Measurements from ENCODE around the gene CARD6. TPM values are rescaled to one million over a fixed set of nuclear protein-coding genes. Genes with fewer than 3 reads are reported as not detected.
A peak's percentile ranks its signal among the peaks of the same experiment; 100 is the strongest.

The CARD6 gene
- total and polyA plus RNA-seq, 2 of the 13 experiments (the other 11 are each of a cell fraction or from before 2014, with no cell fraction given) = 0.33 to 1.4 TPM

DNA sequence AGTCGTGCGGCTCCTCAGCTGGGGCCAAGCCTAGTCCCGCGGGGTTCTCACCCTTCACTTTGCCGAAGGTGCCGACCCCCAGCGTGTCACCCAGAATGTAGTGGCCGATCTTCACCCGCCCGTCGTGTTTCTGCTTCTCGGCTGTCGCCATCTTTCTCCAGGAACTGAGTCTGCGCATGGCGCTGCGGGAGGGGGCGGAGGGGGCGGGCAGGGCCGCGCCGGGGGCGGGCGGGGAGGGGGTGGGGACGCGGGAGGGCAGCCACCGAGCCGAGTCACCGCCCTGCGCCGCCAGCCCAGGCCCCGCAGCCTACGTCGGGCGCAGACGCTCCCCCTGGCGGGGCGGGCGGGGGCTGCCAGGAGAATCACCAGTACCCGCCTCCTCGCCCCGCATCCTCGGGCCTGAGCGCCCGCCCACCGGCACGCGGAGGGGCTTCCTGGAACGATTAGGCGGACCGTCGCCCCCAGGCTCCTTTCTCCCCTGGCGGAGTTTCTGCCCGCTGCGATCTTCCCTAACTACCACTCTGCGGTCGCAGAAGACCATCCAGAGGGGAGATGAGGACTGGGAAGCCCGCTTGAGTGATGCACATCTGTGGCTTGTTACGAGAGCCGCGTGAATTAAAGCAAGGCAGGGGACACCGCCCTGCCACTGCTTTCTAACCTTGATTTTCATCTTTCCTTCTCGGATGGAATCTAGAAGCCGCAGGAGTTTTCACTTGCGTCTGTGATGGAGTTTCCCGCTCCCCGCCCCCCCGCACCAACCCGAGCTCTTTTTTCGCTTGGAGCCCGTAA is 43.0 kb upstream of the CARD6 start, which contains the start of gene PRKAA1 (continued):
- TF ChIP-seq ZNF609 (CRISPR knock-in tag; IDR thresholded peaks at IDR 0.05; ENCODE audit: borderline replicate concordance) = no peak
- TF ChIP-seq MYC (CRISPR knock-in tag; IDR thresholded peaks at IDR 0.05; ENCODE audit: borderline replicate concordance) = peak; percentile 60; the same call in 1 of the 2 replicates
- no peak for TF ChIP-seq CHCHD3 (CRISPR knock-in tag; IDR thresholded peaks at IDR 0.05)
- no peak for TF ChIP-seq ZNF343 (CRISPR knock-in tag; IDR thresholded peaks at IDR 0.05)
- no peak for TF ChIP-seq GATA4 (IDR thresholded peaks at IDR 0.05; ENCODE audit: borderline replicate concordance, low read depth)
- no peak for TF ChIP-seq ELK4 (CRISPR knock-in tag; IDR thresholded peaks at IDR 0.05; ENCODE audit: borderline replicate concordance)
- 0 out of 2 replicates have a peak, but pooled peaks have one; percentile 21 for TF ChIP-seq HMG20A (CRISPR knock-in tag; IDR thresholded peaks at IDR 0.05; ENCODE audit: borderline replicate concordance)
- TF ChIP-seq NFE2 (CRISPR knock-in tag; IDR thresholded peaks at IDR 0.05) = no peak
- peak; percentile 51; the same call in 1 of the 2 replicates for TF ChIP-seq KAT7 (CRISPR knock-in tag; IDR thresholded peaks at IDR 0.05; ENCODE audit: borderline replicate concordance)
- TF ChIP-seq JARID2 (CRISPR knock-in tag; IDR thresholded peaks at IDR 0.05; ENCODE audit: insufficient replicate concordance) = no peak
- TF ChIP-seq HOXD1 (CRISPR knock-in tag; IDR thresholded peaks at IDR 0.05) = no peak
- TF ChIP-seq NCOA5 (CRISPR knock-in tag; IDR thresholded peaks at IDR 0.05) = no peak
- peak; percentile 63; the same call in 1 of the 2 replicates for TF ChIP-seq ZSCAN9 (CRISPR knock-in tag; IDR thresholded peaks at IDR 0.05; ENCODE audit: borderline replicate concordance)
- TF ChIP-seq, protein P1, sequence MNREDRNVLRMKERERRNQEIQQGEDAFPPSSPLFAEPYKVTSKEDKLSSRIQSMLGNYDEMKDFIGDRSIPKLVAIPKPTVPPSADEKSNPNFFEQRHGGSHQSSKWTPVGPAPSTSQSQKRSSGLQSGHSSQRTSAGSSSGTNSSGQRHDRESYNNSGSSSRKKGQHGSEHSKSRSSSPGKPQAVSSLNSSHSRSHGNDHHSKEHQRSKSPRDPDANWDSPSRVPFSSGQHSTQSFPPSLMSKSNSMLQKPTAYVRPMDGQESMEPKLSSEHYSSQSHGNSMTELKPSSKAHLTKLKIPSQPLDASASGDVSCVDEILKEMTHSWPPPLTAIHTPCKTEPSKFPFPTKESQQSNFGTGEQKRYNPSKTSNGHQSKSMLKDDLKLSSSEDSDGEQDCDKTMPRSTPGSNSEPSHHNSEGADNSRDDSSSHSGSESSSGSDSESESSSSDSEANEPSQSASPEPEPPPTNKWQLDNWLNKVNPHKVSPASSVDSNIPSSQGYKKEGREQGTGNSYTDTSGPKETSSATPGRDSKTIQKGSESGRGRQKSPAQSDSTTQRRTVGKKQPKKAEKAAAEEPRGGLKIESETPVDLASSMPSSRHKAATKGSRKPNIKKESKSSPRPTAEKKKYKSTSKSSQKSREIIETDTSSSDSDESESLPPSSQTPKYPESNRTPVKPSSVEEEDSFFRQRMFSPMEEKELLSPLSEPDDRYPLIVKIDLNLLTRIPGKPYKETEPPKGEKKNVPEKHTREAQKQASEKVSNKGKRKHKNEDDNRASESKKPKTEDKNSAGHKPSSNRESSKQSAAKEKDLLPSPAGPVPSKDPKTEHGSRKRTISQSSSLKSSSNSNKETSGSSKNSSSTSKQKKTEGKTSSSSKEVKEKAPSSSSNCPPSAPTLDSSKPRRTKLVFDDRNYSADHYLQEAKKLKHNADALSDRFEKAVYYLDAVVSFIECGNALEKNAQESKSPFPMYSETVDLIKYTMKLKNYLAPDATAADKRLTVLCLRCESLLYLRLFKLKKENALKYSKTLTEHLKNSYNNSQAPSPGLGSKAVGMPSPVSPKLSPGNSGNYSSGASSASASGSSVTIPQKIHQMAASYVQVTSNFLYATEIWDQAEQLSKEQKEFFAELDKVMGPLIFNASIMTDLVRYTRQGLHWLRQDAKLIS (CRISPR knock-in tag; IDR thresholded peaks at IDR 0.05) = 0 out of 2 replicates have a peak, but pooled peaks have one; percentile 38
- TF ChIP-seq NFIB (CRISPR knock-in tag; IDR thresholded peaks at IDR 0.05; ENCODE audit: borderline replicate concordance) = no peak
- TF ChIP-seq, protein P2, sequence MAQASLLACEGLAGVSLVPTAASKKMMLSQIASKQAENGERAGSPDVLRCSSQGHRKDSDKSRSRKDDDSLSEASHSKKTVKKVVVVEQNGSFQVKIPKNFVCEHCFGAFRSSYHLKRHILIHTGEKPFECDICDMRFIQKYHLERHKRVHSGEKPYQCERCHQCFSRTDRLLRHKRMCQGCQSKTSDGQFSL (CRISPR knock-in tag; IDR thresholded peaks at IDR 0.05) = no peak; the same call in 1 of the 2 replicates
- no peak for TF ChIP-seq ZNF460 (CRISPR knock-in tag; IDR thresholded peaks at IDR 0.05; ENCODE audit: borderline replicate concordance)
- no peak for TF ChIP-seq ZNF570 (CRISPR knock-in tag; IDR thresholded peaks at IDR 0.05; ENCODE audit: borderline replicate concordance)
- TF ChIP-seq SOX5 (CRISPR knock-in tag; IDR thresholded peaks at IDR 0.05; ENCODE audit: borderline replicate concordance) = no peak; the same call in 1 of the 2 replicates
